ENCODE data around the gene ADAMTS13. TPM values are rescaled to one million over a fixed set of nuclear protein-coding genes. Genes with fewer than 3 reads are reported as not detected.
"Not testable (repeated sequence)": the region's sequence is repeated elsewhere in the genome, so short reads cannot be mapped to it uniquely, and the experiment has no call there.

Gene ADAMTS13
- 10 to 100 TPM in 1 of 4 donors, 1 to 10 TPM in 3; 4.4 to 13.2 (median 5.7) TPM for total RNA-seq

- Histone ChIP-seq H3K27ac (no peak within 1 kb of the TSS), H3K4me1 (peaks cover 3 to 14% (median 4%) of the 10 kb centered on the region in 4 donors), H3K36me3 (no peaks in the 10 kb centered on the region), H3K4me3 (no peak within 1 kb of the TSS), H3K27me3 (no peaks in the 10 kb centered on the region), H3K9me3 (no peaks in the 10 kb centered on the region)
- DNase-seq: no peak
- TF ChIP-seq POLR2A (IDR thresholded peaks at IDR 0.05) (no peak), CTCF (IDR thresholded peaks at IDR 0.05) (no peak)
Measured at GRCh38 chr9:133421615-133422542, at the start of gene ADAMTS13. Gene ADAMTS13, plus strand, starts transcription at chr9:133422367. Its CDS starts 77 bp downstream, at chr9:133422444.

GRCh38 chr9:133374612-133375115 is 47.5 kb upstream of the ADAMTS13 start:
- Histone ChIP-seq H3K9me3 (no peaks in the 10 kb centered on the region), H3K27me3 (no peaks in the 10 kb centered on the region), H3K4me1 (peaks cover 14 to 57% (median 26%) of the 10 kb centered on the region in 4 donors), H3K4me3 (peak overlapping the region; percentile 94 to 100 (median 98)), H3K27ac (peak overlapping the region; percentile 96 to 100 (median 99)), H3K36me3 (peaks cover 0 to 28% (median 0%) of the 10 kb centered on the region in 3 donors)
- no peak for DNase-seq
- TF ChIP-seq POLR2A (IDR thresholded peaks at IDR 0.05) (no peak), CTCF (IDR thresholded peaks at IDR 0.05) (no peak)

- peak overlapping the region; percentile 94 to 100 (median 98) for H3K4me3 ChIP-seq
- H3K36me3 ChIP-seq: peaks cover 0 to 22% (median 0%) of the 10 kb centered on the region in 3 donors
- TF ChIP-seq CTCF (IDR thresholded peaks at IDR 0.05): no peak
- TF ChIP-seq POLR2A (IDR thresholded peaks at IDR 0.05): peak; percentile 38 to 61
- peaks cover 10 to 51% (median 23%) of the 10 kb centered on the region in 4 donors for H3K4me1 ChIP-seq
- no peaks in the 10 kb centered on the region for H3K27me3 ChIP-seq
- H3K27ac ChIP-seq: peak overlapping the region; percentile 96 to 100 (median 99)
- H3K9me3 ChIP-seq: no peaks in the 10 kb centered on the region
- peak in 2 of 3 donors; percentile 77 to 79 for DNase-seq
Measured at GRCh38 chr9:133375116-133375723, 46.9 kb upstream of the ADAMTS13 start.

GRCh38 chr9:133375724-133376654 is 46.2 kb upstream of the ADAMTS13 start, which contains the start of the genes STKLD1 and SURF4:
Gene STKLD1, plus strand, starts transcription at chr9:133376366. Its CDS starts 108 bp downstream, at chr9:133376474.
Gene SURF4, minus strand, starts transcription at chr9:133376060. Its CDS starts 91 bp downstream, at chr9:133375969.
- peak; percentile 95 to 98 (median 98) for DNase-seq
- H3K27me3 ChIP-seq: no peaks in the 10 kb centered on the region
- peak within 1 kb of the TSS; percentile 94 to 100 (median 98) for H3K4me3 ChIP-seq
- H3K4me1 ChIP-seq: peaks cover 8 to 43% (median 21%) of the 10 kb centered on the region in 4 donors
- peak; percentile 83 to 96 for TF ChIP-seq POLR2A (IDR thresholded peaks at IDR 0.05)
- peak in 3 of 6 experiments; percentile 34 to 51 (median 45) for TF ChIP-seq CTCF (IDR thresholded peaks at IDR 0.05)
- H3K9me3 ChIP-seq: no peaks in the 10 kb centered on the region
- H3K27ac ChIP-seq: peak within 1 kb of the TSS; percentile 96 to 100 (median 99)
- H3K36me3 ChIP-seq: peaks cover 0 to 18% (median 0%) of the 10 kb centered on the region in 3 donors

GRCh38 chr9:133377280-133377679 is 44.9 kb upstream of the ADAMTS13 start:
- DNase-seq, H3K27ac ChIP-seq, H3K4me3 ChIP-seq, H3K27me3 ChIP-seq, H3K9me3 ChIP-seq: not testable (repeated sequence)
- Histone ChIP-seq H3K4me1 (peaks cover 5 to 30% (median 13%) of the 10 kb centered on the region in 4 donors), H3K36me3 (peaks cover 0 to 12% (median 0%) of the 10 kb centered on the region in 3 donors)

All from Peyer's patch (tissue), 4 donors.